Body of pancreas (tissue), 4 donors: ENCODE results near the gene AP1M1.

Source experiments
- POLR2A ChIP-seq, 3 donors: fragments of 450-650 bp; IDR thresholded peaks; one replicate each; pipeline ENCODE4 v1.6.1; 2016; ENCODE audit warnings: antibody characterized with exemption in 3 of 3, mild to moderate bottlenecking in 2 of 3
- TF ChIP-seq, protein P1 (sequence below), 7 experiments: fragments of 450-650 bp in 4 of 7; fragments of 200-600 bp in 3 of 7; sonication (generic) in 3 of 7; IDR thresholded peaks; one replicate each; pipeline ENCODE4 v1.5.1; 2016 to 2019; ENCODE audit warnings: antibody characterized with exemption in 7 of 7

DNA sequence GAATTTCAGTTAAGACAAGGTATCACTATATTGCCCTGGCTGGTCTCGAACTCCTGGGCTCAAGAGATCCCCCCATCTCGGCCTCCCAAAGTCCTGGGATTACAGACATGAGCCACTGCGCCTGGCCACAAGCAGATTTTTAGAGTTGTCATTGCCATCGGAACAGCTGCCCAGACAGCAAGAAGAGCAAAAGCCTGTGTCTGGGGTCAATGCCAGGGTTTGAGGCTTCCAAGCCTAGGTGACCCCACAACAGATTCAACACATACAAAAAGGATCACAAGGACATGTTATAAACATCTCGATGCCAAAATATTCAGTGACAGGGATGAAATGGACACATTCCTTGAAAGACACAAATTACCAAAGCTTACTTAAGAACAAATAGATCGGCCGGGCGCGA is 86.8 kb downstream of the AP1M1 start:
- TF ChIP-seq, protein P1, sequence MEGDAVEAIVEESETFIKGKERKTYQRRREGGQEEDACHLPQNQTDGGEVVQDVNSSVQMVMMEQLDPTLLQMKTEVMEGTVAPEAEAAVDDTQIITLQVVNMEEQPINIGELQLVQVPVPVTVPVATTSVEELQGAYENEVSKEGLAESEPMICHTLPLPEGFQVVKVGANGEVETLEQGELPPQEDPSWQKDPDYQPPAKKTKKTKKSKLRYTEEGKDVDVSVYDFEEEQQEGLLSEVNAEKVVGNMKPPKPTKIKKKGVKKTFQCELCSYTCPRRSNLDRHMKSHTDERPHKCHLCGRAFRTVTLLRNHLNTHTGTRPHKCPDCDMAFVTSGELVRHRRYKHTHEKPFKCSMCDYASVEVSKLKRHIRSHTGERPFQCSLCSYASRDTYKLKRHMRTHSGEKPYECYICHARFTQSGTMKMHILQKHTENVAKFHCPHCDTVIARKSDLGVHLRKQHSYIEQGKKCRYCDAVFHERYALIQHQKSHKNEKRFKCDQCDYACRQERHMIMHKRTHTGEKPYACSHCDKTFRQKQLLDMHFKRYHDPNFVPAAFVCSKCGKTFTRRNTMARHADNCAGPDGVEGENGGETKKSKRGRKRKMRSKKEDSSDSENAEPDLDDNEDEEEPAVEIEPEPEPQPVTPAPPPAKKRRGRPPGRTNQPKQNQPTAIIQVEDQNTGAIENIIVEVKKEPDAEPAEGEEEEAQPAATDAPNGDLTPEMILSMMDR (IDR thresholded peaks at IDR 0.05) = no peak
- no peak for TF ChIP-seq POLR2A (IDR thresholded peaks at IDR 0.05)
